Measurements from ENCODE around the gene TUBGCP3.
"Not testable (repeated sequence)": the region's sequence is repeated elsewhere in the genome, so short reads cannot be mapped to it uniquely, and the experiment has no call there.

The TUBGCP3 gene

GRCh38 chr13:112587764-112588489 is at the start of gene TUBGCP3:
Gene TUBGCP3 (minus strand): TSS chr13:112588153. CDS start chr13:112587980, 173 bp downstream.
- Histone ChIP-seq H3K36me3 (ENCODE audit: control insufficient read depth in 5 of 5, insufficient read depth in 5 of 5, low read length in 5 of 5) (peaks cover 0 to 2% (median 0%) of the 10 kb centered on the region in 5 donors), H3K27ac (ENCODE audit: low read depth, low read length) (peak within 1 kb of the TSS; percentile 95), H3K4me3 (ENCODE audit: low read depth in 1 of 5, low read length in 5 of 5) (peak within 1 kb of the TSS; percentile 80 to 98 (median 85)), H3K4me1 (ENCODE audit: control insufficient read depth in 5 of 5, insufficient read depth in 5 of 5, low read length in 5 of 5) (peaks cover 6 to 30% (median 18%) of the 10 kb centered on the region in 5 donors), H3K27me3 (ENCODE audit: control insufficient read depth in 5 of 5, insufficient read depth in 4 of 5, low read length in 5 of 5) (no peaks in the 10 kb centered on the region), H3K9me3 (ENCODE audit: control insufficient read depth in 5 of 5, low read length in 5 of 5) (no peaks in the 10 kb centered on the region), H3K9ac (ENCODE audit: low read length in 5 of 5) (peak within 1 kb of the TSS; percentile 87 to 95 (median 93))

- Histone ChIP-seq H3K27me3 (ENCODE audit: control insufficient read depth in 5 of 5, insufficient read depth in 4 of 5, low read length in 5 of 5) (peaks cover 29 to 52% (median 41%) of the 10 kb centered on the region in 5 donors), H3K9ac (ENCODE audit: low read length in 5 of 5) (no peak overlapping the region), H3K4me3 (ENCODE audit: low read depth in 1 of 5, low read length in 5 of 5) (no peak overlapping the region), H3K27ac (ENCODE audit: low read depth, low read length) (no peak overlapping the region), H3K36me3 (ENCODE audit: control insufficient read depth in 5 of 5, insufficient read depth in 5 of 5, low read length in 5 of 5) (no peaks in the 10 kb centered on the region), H3K4me1 (ENCODE audit: control insufficient read depth in 5 of 5, insufficient read depth in 5 of 5, low read length in 5 of 5) (peaks cover 0 to 5% (median 3%) of the 10 kb centered on the region in 5 donors), H3K9me3 (ENCODE audit: control insufficient read depth in 5 of 5, low read length in 5 of 5) (no peaks in the 10 kb centered on the region)
Measured at GRCh38 chr13:112637017-112637801, 49.3 kb upstream of the TUBGCP3 start.

GRCh38 chr13:112636401-112636975 is 48.5 kb upstream of the TUBGCP3 start:
- Histone ChIP-seq H3K27me3 (ENCODE audit: control insufficient read depth in 5 of 5, insufficient read depth in 4 of 5, low read length in 5 of 5) (peaks cover 29 to 52% (median 39%) of the 10 kb centered on the region in 5 donors), H3K9ac (ENCODE audit: low read length in 5 of 5) (no peak overlapping the region), H3K36me3 (ENCODE audit: control insufficient read depth in 5 of 5, insufficient read depth in 5 of 5, low read length in 5 of 5) (no peaks in the 10 kb centered on the region), H3K4me1 (ENCODE audit: control insufficient read depth in 5 of 5, insufficient read depth in 5 of 5, low read length in 5 of 5) (peaks cover 0 to 5% (median 3%) of the 10 kb centered on the region in 5 donors), H3K27ac (ENCODE audit: low read depth, low read length) (no peak overlapping the region), H3K9me3 (ENCODE audit: control insufficient read depth in 5 of 5, low read length in 5 of 5) (no peaks in the 10 kb centered on the region), H3K4me3 (ENCODE audit: low read depth in 1 of 5, low read length in 5 of 5) (no peak overlapping the region)

- H3K27me3 ChIP-seq (ENCODE audit: control insufficient read depth in 5 of 5, insufficient read depth in 4 of 5, low read length in 5 of 5): peaks cover 29 to 52% (median 39%) of the 10 kb centered on the region in 5 donors
- H3K36me3 ChIP-seq (ENCODE audit: control insufficient read depth in 5 of 5, insufficient read depth in 5 of 5, low read length in 5 of 5): no peaks in the 10 kb centered on the region
- H3K4me1 ChIP-seq (ENCODE audit: control insufficient read depth in 5 of 5, insufficient read depth in 5 of 5, low read length in 5 of 5): no peaks in the 10 kb centered on the region
Measured at GRCh38 chr13:112635323-112635722, 47.4 kb upstream of the TUBGCP3 start.

GRCh38 chr13:112634102-112634501 is 46.1 kb upstream of the TUBGCP3 start:
- H3K4me3 ChIP-seq (ENCODE audit: low read depth in 1 of 5, low read length in 5 of 5): no peak overlapping the region
- no peak overlapping the region for H3K9ac ChIP-seq (ENCODE audit: low read length in 5 of 5)
- H3K36me3 ChIP-seq (ENCODE audit: control insufficient read depth in 5 of 5, insufficient read depth in 5 of 5, low read length in 5 of 5): no peaks in the 10 kb centered on the region
- H3K4me1 ChIP-seq (ENCODE audit: control insufficient read depth in 5 of 5, insufficient read depth in 5 of 5, low read length in 5 of 5): no peaks in the 10 kb centered on the region
- no peak overlapping the region for H3K27ac ChIP-seq (ENCODE audit: low read depth, low read length)
- H3K27me3 ChIP-seq (ENCODE audit: control insufficient read depth in 5 of 5, insufficient read depth in 4 of 5, low read length in 5 of 5): peaks cover 21 to 41% (median 33%) of the 10 kb centered on the region in 5 donors
- no peaks in the 10 kb centered on the region for H3K9me3 ChIP-seq (ENCODE audit: control insufficient read depth in 5 of 5, low read length in 5 of 5)

More at GRCh38 chr13:112635323-112635722, 47.4 kb upstream of the TUBGCP3 start:
- Histone ChIP-seq H3K9ac (ENCODE audit: low read length in 5 of 5) (no peak overlapping the region), H3K27ac (ENCODE audit: low read depth, low read length) (no peak overlapping the region), H3K9me3 (ENCODE audit: control insufficient read depth in 5 of 5, low read length in 5 of 5) (no peaks in the 10 kb centered on the region), H3K4me3 (ENCODE audit: low read depth in 1 of 5, low read length in 5 of 5) (no peak overlapping the region)

GRCh38 chr13:112630226-112630625 is 42.3 kb upstream of the TUBGCP3 start:
- not testable (repeated sequence) for H3K27ac ChIP-seq (ENCODE audit: low read depth, low read length); H3K4me1 ChIP-seq (ENCODE audit: control insufficient read depth in 5 of 5, insufficient read depth in 5 of 5, low read length in 5 of 5); H3K36me3 ChIP-seq (ENCODE audit: control insufficient read depth in 5 of 5, insufficient read depth in 5 of 5, low read length in 5 of 5); H3K9me3 ChIP-seq (ENCODE audit: control insufficient read depth in 5 of 5, low read length in 5 of 5); H3K9ac ChIP-seq (ENCODE audit: low read length in 5 of 5); H3K4me3 ChIP-seq (ENCODE audit: low read depth in 1 of 5, low read length in 5 of 5)
- peaks cover 1 to 10% (median 4%) of the 10 kb centered on the region in 5 donors for H3K27me3 ChIP-seq (ENCODE audit: control insufficient read depth in 5 of 5, insufficient read depth in 4 of 5, low read length in 5 of 5)

GRCh38 chr13:112629161-112629560 is 41.2 kb upstream of the TUBGCP3 start:
- Histone ChIP-seq H3K27me3 (ENCODE audit: control insufficient read depth in 5 of 5, insufficient read depth in 4 of 5, low read length in 5 of 5) (peaks cover 2 to 11% (median 6%) of the 10 kb centered on the region in 5 donors), H3K9me3 (ENCODE audit: control insufficient read depth in 5 of 5, low read length in 5 of 5) (no peaks in the 10 kb centered on the region), H3K4me3 (ENCODE audit: low read depth in 1 of 5, low read length in 5 of 5) (no peak overlapping the region), H3K27ac (ENCODE audit: low read depth, low read length) (no peak overlapping the region), H3K4me1 (ENCODE audit: control insufficient read depth in 5 of 5, insufficient read depth in 5 of 5, low read length in 5 of 5) (no peaks in the 10 kb centered on the region), H3K36me3 (ENCODE audit: control insufficient read depth in 5 of 5, insufficient read depth in 5 of 5, low read length in 5 of 5) (no peaks in the 10 kb centered on the region), H3K9ac (ENCODE audit: low read length in 5 of 5) (no peak overlapping the region)

- not testable (repeated sequence) for H3K4me3 ChIP-seq (ENCODE audit: low read depth in 1 of 5, low read length in 5 of 5); H3K9me3 ChIP-seq (ENCODE audit: control insufficient read depth in 5 of 5, low read length in 5 of 5); H3K4me1 ChIP-seq (ENCODE audit: control insufficient read depth in 5 of 5, insufficient read depth in 5 of 5, low read length in 5 of 5); H3K9ac ChIP-seq (ENCODE audit: low read length in 5 of 5); H3K27ac ChIP-seq (ENCODE audit: low read depth, low read length); H3K36me3 ChIP-seq (ENCODE audit: control insufficient read depth in 5 of 5, insufficient read depth in 5 of 5, low read length in 5 of 5)
- peaks cover 4 to 23% (median 11%) of the 10 kb centered on the region in 5 donors for H3K27me3 ChIP-seq (ENCODE audit: control insufficient read depth in 5 of 5, insufficient read depth in 4 of 5, low read length in 5 of 5)
Measured at GRCh38 chr13:112627613-112628012, 39.7 kb upstream of the TUBGCP3 start.

GRCh38 chr13:112627161-112627560 is 39.2 kb upstream of the TUBGCP3 start:
- no peaks in the 10 kb centered on the region for H3K4me1 ChIP-seq (ENCODE audit: control insufficient read depth in 5 of 5, insufficient read depth in 5 of 5, low read length in 5 of 5)
- H3K9ac ChIP-seq (ENCODE audit: low read length in 5 of 5): no peak overlapping the region
- no peak overlapping the region for H3K4me3 ChIP-seq (ENCODE audit: low read depth in 1 of 5, low read length in 5 of 5)
- H3K9me3 ChIP-seq (ENCODE audit: control insufficient read depth in 5 of 5, low read length in 5 of 5): no peaks in the 10 kb centered on the region
- no peaks in the 10 kb centered on the region for H3K36me3 ChIP-seq (ENCODE audit: control insufficient read depth in 5 of 5, insufficient read depth in 5 of 5, low read length in 5 of 5)
- no peak overlapping the region for H3K27ac ChIP-seq (ENCODE audit: low read depth, low read length)
- peaks cover 6 to 27% (median 16%) of the 10 kb centered on the region in 5 donors for H3K27me3 ChIP-seq (ENCODE audit: control insufficient read depth in 5 of 5, insufficient read depth in 4 of 5, low read length in 5 of 5)

- Histone ChIP-seq H3K27me3 (ENCODE audit: control insufficient read depth in 5 of 5, insufficient read depth in 4 of 5, low read length in 5 of 5) (peaks cover 6 to 29% (median 18%) of the 10 kb centered on the region in 5 donors), H3K4me1 (ENCODE audit: control insufficient read depth in 5 of 5, insufficient read depth in 5 of 5, low read length in 5 of 5) (no peaks in the 10 kb centered on the region), H3K9ac (ENCODE audit: low read length in 5 of 5) (no peak overlapping the region), H3K4me3 (ENCODE audit: low read depth in 1 of 5, low read length in 5 of 5) (no peak overlapping the region), H3K9me3 (ENCODE audit: control insufficient read depth in 5 of 5, low read length in 5 of 5) (no peaks in the 10 kb centered on the region), H3K27ac (ENCODE audit: low read depth, low read length) (no peak overlapping the region), H3K36me3 (ENCODE audit: control insufficient read depth in 5 of 5, insufficient read depth in 5 of 5, low read length in 5 of 5) (no peaks in the 10 kb centered on the region)
Measured at GRCh38 chr13:112626761-112627160, 38.8 kb upstream of the TUBGCP3 start.

Measured in subcutaneous abdominal adipose tissue (tissue), 5 donors.